ENCODE measurements around the gene PPP1R13B.

Gene PPP1R13B

GRCh38 chr14:103688906-103689902 is 158.2 kb downstream of the PPP1R13B start:
- H3K4me3 ChIP-seq (ENCODE audit: low read depth, low read length): no peak overlapping the region

DNA sequence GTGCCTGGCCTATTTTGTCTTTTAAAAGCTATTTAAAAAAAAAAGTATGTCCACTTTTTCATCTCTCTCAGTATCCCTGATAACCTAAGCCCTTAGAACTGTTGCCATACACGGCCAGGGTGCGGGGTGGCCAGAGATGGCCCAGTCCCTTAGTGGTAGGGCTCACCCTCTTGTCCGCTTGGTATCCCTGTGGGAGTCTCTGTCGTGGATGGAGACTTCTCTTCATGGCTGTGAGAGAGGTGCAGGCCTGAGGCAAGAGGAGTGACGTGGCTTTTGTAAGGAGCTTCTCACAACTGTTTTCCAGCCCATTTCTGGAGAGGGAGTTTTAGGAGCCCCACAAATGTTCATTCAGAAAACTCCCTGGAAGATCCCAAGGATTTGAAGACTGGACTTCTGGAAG is 158.9 kb downstream of the PPP1R13B start:
- H3K4me3 ChIP-seq (ENCODE audit: low read depth, low read length): no peak overlapping the region

DNA sequence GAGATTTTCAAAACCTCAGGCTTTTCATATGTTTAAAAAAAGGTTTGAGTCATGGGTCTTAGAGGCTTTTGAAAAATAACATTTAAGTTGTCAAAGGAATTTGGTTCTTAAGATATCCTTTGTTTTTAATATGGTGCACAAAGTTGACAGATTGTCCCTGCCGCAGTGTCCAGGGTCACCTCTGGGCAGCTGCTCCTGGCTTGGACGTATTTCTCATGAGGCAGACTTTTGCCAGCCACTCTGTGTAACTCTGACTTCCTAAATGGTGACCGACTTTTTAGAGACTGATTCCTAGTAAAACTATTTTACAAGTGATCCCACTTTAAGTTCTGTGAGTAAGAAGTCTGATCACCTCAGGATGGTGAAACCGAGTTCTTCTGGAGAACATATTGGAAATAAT is 159.7 kb downstream of the PPP1R13B start:
- no peak overlapping the region for H3K4me3 ChIP-seq (ENCODE audit: low read depth, low read length)

GRCh38 chr14:103686831-103687485 is 160.4 kb downstream of the PPP1R13B start:
- no peak overlapping the region for H3K4me3 ChIP-seq (ENCODE audit: low read depth, low read length)

DNA sequence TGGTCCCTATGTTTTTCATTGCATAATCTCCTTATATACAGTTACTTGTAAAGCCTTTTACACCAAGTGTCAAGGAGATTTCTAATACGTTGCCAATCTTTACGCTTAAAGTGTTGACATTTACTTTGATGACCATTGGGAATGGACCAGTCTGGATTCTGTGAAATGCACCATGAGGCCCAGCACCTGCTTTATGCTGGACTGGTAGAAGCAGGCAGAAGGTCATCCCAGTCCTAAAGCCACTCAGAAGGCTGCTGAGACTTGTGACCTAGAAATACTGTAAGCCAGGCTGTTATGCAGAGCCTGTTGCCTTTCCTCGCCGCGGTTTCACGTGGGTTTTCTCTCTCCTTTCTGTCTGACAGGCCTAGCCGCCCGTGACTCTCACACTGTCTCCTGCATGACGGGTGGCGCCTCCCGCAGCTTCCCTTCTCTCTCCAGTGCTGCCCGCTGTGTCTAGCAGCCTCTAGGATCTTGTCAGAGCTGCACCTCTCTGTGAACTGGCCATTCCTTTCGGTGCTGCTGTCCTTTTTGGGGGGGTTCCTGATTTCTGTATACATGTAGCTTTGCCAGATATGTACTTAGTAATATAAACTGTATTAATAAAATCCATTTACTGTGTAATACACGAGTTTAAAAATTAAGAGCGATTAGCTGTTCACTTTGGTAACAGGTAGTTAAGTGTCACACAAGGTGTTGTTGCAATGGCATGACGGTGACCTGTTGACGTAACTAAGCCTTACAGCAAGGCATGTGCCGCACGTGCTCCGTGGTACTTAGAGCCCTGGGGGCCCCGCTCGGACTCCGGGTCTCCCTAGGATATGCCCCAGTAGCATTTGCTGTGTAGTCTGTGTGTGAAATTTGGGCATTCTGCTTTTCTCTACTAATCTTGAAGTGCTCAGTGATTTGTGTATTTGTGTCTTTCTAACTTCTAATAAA is 161.8 kb downstream of the PPP1R13B start:
- no peak overlapping the region for H3K4me3 ChIP-seq (ENCODE audit: low read depth, low read length)

GRCh38 chr14:103684871-103685270 is 162.5 kb downstream of the PPP1R13B start:
- H3K4me3 ChIP-seq (ENCODE audit: low read depth, low read length): no peak overlapping the region

DNA sequence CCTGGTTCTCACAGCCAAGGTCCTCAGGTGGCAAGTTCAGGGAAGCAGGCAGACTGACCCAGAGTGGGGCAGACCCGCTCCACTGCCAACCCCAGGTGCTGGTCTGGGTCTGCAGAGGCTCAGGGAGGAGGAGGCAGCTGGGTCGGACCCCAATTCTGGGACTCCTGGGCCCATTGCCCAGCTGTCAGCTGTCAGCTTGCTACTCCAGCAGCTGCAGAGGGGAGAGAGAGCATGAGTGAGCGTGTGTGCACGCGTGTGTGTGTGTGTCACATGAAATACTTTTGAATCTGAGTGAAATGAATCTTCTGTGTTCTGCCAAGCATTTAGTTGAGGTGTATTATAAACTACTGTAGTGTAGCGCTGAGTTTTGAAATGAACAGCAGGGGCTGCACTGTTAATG is 162.9 kb downstream of the PPP1R13B start:
- H3K4me3 ChIP-seq (ENCODE audit: low read depth, low read length): no peak overlapping the region

Data from iPS-11a (cell line).